Adrenal gland (tissue), 12 donors: ENCODE data around the gene RGL4. TPM values are rescaled to one million over a fixed set of nuclear protein-coding genes. Genes with fewer than 3 reads are reported as not detected.

Experiments used
- DNase-seq, 7 donors: peaks; one replicate each; pipeline ENCODE4 v3.0.0-alpha.2; 2019 to 2020
- H3K27ac ChIP-seq, 5 donors: fragments of 200-600 bp; sonication (generic) in 4 of 5; 1 replicate in 3 of 5; 2 replicates in 2 of 5; pipeline versions ENCODE4 v1.5.1 to v1.8.0; 2016 to 2020; ENCODE audit warnings: mild to moderate bottlenecking in 1 of 5
- H3K27me3 ChIP-seq: fragments of 200-600 bp; 2 replicates; pipeline ENCODE4 v1.8.0; 2021
- H3K36me3 ChIP-seq, 2 donors: fragments of 200-600 bp; replicated peaks in 1 of 2; 1 replicate in 1 of 2; 2 replicates in 1 of 2; pipeline versions ENCODE4 v1.5.1 to v1.8.0; 2018 to 2022
- H3K4me1 ChIP-seq, 2 donors: fragments of 200-600 bp; replicated peaks in 1 of 2; 1 replicate in 1 of 2; 2 replicates in 1 of 2; pipeline versions ENCODE4 v1.5.1 to v1.8.0; 2018 to 2021
- H3K4me3 ChIP-seq, 4 donors: fragments of 200-600 bp; sonication (generic) in 3 of 4; one replicate each; pipeline ENCODE4 v1.5.1; 2016 to 2018
- H3K9me3 ChIP-seq, 3 donors: fragments of 200-600 bp; sonication (generic) in 1 of 3; replicated peaks in 1 of 3; 1 replicate in 2 of 3; 2 replicates in 1 of 3; pipeline versions ENCODE4 v1.5.1 to v1.8.0; 2016 to 2021
- POLR2A ChIP-seq, 2 donors: fragments of 450-650 bp; IDR thresholded peaks; one replicate each; pipeline ENCODE4 v1.6.1; 2017; ENCODE audit warnings: antibody characterized with exemption in 2 of 2, mild to moderate bottlenecking in 2 of 2, moderate library complexity in 1 of 2
- WGBS, 4 donors: extraction: QIAGEN DNeasy Blood & Tissue Kit in 2 of 4; methylation state at CpG; one replicate each; pipeline versions ENCODE4 v1.1.5 to v1.1.7; 2013 to 2017; 5-methylcytosine and 5-hydroxymethylcytosine counted together
- intact Hi-C, 2 donors: fragments of 100-400 bp; cut with DNase I; formaldehyde crosslinking; loops; one replicate each; pipeline versions ENCODE4 v1.14.1 to v1.15.0; 2022 to 2023
- polyA plus RNA-seq, 3 donors: library from polyadenylated mRNA; stranded (reverse); fragments of 200-250 nt in 2 of 3; fragments of 350-450 nt in 1 of 3; fragmentation: Illumina TruSeq in 1 of 3; extraction: RNeasy Lipid Tissue Mini Kit (QIAGEN cat#74804) in 1 of 3; gene quantifications; one replicate each; pipeline ENCODE4 v1.2.3, GENCODE V29; 2013 to 2014
- total RNA-seq, 9 donors: library from RNA; depleted of rRNA in 4 of 9; stranded (reverse); fragments of >200 nt in 4 of 9; fragments of 120-200 nt in 1 of 9; fragmentation: NEBNext Ultra II Directional in 1 of 9; extraction: Animal tissue kit (Norgen Biotek cat#: 25700) in 1 of 9; gene quantifications; one replicate each; pipeline versions ENCODE4 v1.1.0 to v1.2.4, GENCODE V29; 2013 to 2023
- TF ChIP-seq, protein P1 (sequence below), 6 experiments: fragments of 450-650 bp in 4 of 6; fragments of 200-600 bp in 2 of 6; sonication (generic) in 1 of 6; IDR thresholded peaks; 1 replicate in 5 of 6; 2 replicates in 1 of 6; pipeline versions ENCODE4 v1.5.1 to v1.8.0; 2016 to 2021; ENCODE audit warnings: antibody characterized with exemption in 6 of 6, mild to moderate bottlenecking in 2 of 6, moderate library complexity in 1 of 6
- donor health status: healthy with polysubstance abuse.
- donor health status: Bipolar disorder and iron deficiency.
- donor health status: DM: yes; HTN: yes; CAD: no.
- donor health status: DM: no; HTN: no; CAD: no.
- donor health status: DM: no; HTN: no; CAD: no.
- donor health status: DM: yes; HTN: yes; CAD: no.

Gene RGL4
- total and polyA plus RNA-seq, 12 donors, result 0.84 to 3.1 (median 0.88) TPM; not detected in 9

DNA sequence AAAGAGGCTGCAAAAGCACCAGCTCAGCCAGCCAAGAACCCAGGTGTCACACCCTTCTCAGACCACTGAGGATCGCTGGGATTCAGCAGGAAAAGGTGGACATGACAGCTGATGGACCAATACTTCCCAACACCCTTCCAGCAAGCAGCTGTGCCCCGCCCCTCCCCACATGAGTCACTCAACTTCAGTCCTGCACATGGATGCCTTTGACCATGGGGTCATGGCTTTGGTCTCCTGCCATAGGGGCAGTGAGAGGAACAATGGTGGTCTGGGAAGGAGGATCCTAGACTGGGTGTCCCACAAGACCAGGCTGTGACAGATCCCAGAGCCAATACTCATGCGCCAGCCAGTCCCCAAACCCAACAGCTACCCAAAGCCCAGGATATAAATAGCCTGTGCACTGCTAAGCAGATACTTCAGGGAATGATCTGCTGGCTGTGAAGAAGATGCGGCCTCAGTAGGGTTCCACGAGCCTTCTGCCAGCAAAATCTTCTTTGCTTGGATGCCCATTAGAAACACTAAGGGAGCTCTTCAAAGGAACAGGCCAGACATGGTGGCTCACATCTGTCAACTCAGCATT, 5.5 kb upstream of the RGL4 start:
- Histone ChIP-seq H3K27ac (no peak overlapping the region), H3K9me3 (no peaks in the 10 kb centered on the region), H3K27me3 (no peaks in the 10 kb centered on the region), H3K4me1 (peaks cover 4 to 14% of the 10 kb centered on the region in 2 donors), H3K4me3 (no peak overlapping the region), H3K36me3 (no peaks in the 10 kb centered on the region)
- 86 to 98% (median 96%) methylated on average over 4 to 5 of the region's 5 CpGs for WGBS, 4 donors
- intact Hi-C loops, result no loop called here
- DNase-seq, result peak in 4 of 7 donors; percentile 34 to 59 (median 45)
- TF ChIP-seq, protein P1, sequence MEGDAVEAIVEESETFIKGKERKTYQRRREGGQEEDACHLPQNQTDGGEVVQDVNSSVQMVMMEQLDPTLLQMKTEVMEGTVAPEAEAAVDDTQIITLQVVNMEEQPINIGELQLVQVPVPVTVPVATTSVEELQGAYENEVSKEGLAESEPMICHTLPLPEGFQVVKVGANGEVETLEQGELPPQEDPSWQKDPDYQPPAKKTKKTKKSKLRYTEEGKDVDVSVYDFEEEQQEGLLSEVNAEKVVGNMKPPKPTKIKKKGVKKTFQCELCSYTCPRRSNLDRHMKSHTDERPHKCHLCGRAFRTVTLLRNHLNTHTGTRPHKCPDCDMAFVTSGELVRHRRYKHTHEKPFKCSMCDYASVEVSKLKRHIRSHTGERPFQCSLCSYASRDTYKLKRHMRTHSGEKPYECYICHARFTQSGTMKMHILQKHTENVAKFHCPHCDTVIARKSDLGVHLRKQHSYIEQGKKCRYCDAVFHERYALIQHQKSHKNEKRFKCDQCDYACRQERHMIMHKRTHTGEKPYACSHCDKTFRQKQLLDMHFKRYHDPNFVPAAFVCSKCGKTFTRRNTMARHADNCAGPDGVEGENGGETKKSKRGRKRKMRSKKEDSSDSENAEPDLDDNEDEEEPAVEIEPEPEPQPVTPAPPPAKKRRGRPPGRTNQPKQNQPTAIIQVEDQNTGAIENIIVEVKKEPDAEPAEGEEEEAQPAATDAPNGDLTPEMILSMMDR (IDR thresholded peaks at IDR 0.05), result no peak
- TF ChIP-seq POLR2A (IDR thresholded peaks at IDR 0.05), result no peak

DNA sequence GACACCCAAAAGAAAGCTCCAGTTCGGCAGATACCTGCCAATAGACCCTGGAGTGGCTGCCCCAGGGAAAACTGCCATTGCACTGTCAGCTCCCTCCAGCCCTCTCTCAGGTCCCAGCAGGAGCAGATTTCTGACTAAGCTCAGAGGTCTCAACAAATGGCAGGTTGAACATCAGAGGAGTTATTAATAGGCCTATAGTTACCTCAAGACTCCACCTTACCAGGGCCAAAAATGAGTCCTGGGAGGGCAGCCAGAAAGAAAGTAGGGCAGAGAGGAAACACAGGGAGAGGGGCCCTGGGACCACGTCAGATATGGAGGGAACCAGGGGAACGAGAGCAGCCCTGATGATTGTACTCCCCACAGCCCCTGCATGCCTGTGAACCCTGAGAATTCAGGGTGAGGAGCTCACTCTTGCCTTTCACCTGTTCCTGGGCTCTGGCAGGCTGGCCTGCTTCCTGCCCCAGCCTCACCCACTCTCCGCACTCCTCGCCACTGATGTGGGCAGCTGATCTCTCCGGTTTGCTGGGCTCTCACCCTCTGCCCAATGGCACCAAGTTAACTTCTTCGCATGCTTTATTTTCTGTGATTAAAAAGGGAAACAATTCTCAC, 4.3 kb upstream of the RGL4 start:
- peak in 1 of 7 donors; percentile 33 for DNase-seq
- 75 to 90% (median 84%) methylated on average over 5 to 7 of the region's 7 CpGs for WGBS, 4 donors
- intact Hi-C loops, result no loop called here

DNA sequence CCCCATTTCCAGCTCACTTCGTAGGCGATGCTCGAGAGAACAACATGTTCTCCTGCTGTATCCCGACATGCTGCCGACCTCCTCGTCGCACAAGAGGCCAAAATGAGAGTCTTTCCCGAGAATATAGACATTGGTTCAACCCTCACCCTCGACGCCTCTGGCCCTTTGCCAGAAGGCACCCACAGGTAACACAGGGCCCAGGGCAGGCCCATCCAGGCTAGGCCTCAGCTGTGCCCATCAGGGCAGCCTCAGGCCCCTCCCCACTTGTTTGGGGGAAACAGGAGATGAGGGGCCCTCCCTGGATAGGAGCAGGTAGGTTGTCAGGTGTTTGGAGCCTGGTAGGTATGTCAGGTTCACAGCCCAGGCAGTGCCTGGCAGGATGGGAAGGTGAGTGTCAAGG, 2.7 kb upstream of the RGL4 start:
- H3K36me3 ChIP-seq, result peaks cover 0 to 2% of the 10 kb centered on the region in 2 donors
- H3K4me3 ChIP-seq, result no peak overlapping the region
- peaks cover 0 to 14% of the 10 kb centered on the region in 2 donors for H3K4me1 ChIP-seq
- DNase-seq, result peak in 1 of 7 donors; percentile 37
- H3K27ac ChIP-seq, result no peak overlapping the region
- H3K27me3 ChIP-seq, result no peaks in the 10 kb centered on the region
- no peaks in the 10 kb centered on the region for H3K9me3 ChIP-seq
- WGBS, 4 donors, result 90 to 96% (median 93%) methylated on average over 10 of the region's 10 CpGs
- TF ChIP-seq POLR2A (IDR thresholded peaks at IDR 0.05), result no peak
- TF ChIP-seq, protein P1 (IDR thresholded peaks at IDR 0.05), result no peak
- intact Hi-C loops, result no loop called here

More for the DNA sequence above, 4.3 kb upstream of the RGL4 start:
- H3K4me1 ChIP-seq, result peaks cover 0 to 14% of the 10 kb centered on the region in 2 donors
- no peaks in the 10 kb centered on the region for H3K36me3 ChIP-seq
- H3K4me3 ChIP-seq, result no peak overlapping the region
- no peaks in the 10 kb centered on the region for H3K27me3 ChIP-seq
- TF ChIP-seq, protein P1 (IDR thresholded peaks at IDR 0.05), result no peak
- no peak for TF ChIP-seq POLR2A (IDR thresholded peaks at IDR 0.05)
- no peak overlapping the region for H3K27ac ChIP-seq
- H3K9me3 ChIP-seq, result no peaks in the 10 kb centered on the region

DNA sequence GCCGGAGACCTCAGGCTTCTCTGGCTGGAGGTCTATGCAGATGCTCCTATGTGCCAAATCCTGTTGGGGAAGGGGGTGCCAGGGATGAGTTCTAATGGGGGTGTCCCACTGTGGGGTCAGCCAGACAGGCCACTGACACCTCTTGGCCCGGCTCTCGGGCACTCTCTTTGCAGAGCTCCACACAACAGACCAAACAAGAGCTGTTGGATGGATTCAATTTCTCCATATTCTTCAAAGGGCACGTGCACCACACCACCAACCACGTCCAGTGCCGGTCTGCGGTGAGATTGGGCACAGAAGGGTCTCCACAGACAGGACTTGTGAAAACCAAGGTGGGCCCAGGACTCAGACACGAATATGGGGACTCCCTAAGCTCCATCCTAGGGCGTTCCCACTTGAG, 2.2 kb upstream of the RGL4 start:
- intact Hi-C loops, result no loop called here
- peak in 1 of 7 donors; percentile 21 for DNase-seq
- Histone ChIP-seq H3K4me1 (peaks cover 0 to 14% of the 10 kb centered on the region in 2 donors), H3K27me3 (no peaks in the 10 kb centered on the region), H3K36me3 (peaks cover 0 to 7% of the 10 kb centered on the region in 2 donors), H3K27ac (no peak overlapping the region), H3K4me3 (no peak overlapping the region), H3K9me3 (no peaks in the 10 kb centered on the region)
- 87 to 100% (median 95%) methylated on average over 6 to 9 of the region's 9 CpGs for WGBS, 4 donors
- no peak for TF ChIP-seq POLR2A (IDR thresholded peaks at IDR 0.05)
